Measurements from ENCODE around the gene PLK2. TPM values are rescaled to one million over a fixed set of nuclear protein-coding genes. Genes with fewer than 3 reads are reported as not detected.

PLK2 gene
- polyA plus RNA-seq, 5 donors: 202 to 317 (median 288) TPM

GRCh38 chr5:58452566-58453258 is 7.2 kb downstream of the PLK2 start:
- no peak for DNase-seq

GRCh38 chr5:58451732-58452565 is 7.9 kb downstream of the PLK2 start:
- no peak for DNase-seq

GRCh38 chr5:58450811-58451629 is 8.9 kb downstream of the PLK2 start:
- DNase-seq: no peak

GRCh38 chr5:58450018-58450417 is 9.9 kb downstream of the PLK2 start:
- DNase-seq: no peak

- DNase-seq: no peak
Measured at GRCh38 chr5:58447226-58447625, 12.7 kb downstream of the PLK2 start.

GRCh38 chr5:58446024-58446423 is 13.9 kb downstream of the PLK2 start:
- no peak for DNase-seq

- DNase-seq: no peak
Measured at GRCh38 chr5:58444805-58445204, 15.1 kb downstream of the PLK2 start.

- DNase-seq: no peak
Measured at GRCh38 chr5:58440901-58441460, 18.9 kb downstream of the PLK2 start.

- DNase-seq: no peak
Measured at GRCh38 chr5:58439094-58439644, 20.7 kb downstream of the PLK2 start.

GRCh38 chr5:58437661-58438060 is 22.2 kb downstream of the PLK2 start:
- no peak for DNase-seq

GRCh38 chr5:58431832-58432231 is 28.1 kb downstream of the PLK2 start:
- DNase-seq: no peak

- no peak for DNase-seq
Measured at GRCh38 chr5:58412932-58413331, 47.0 kb downstream of the PLK2 start.

- DNase-seq: no peak
Measured at GRCh38 chr5:58412081-58412480, 47.8 kb downstream of the PLK2 start.

- no peak for DNase-seq
Measured at GRCh38 chr5:58411372-58411771, 48.5 kb downstream of the PLK2 start.

GRCh38 chr5:58410441-58410840 is 49.4 kb downstream of the PLK2 start:
- DNase-seq: peak; percentile 28 to 39

GRCh38 chr5:58407042-58407719 is 52.7 kb downstream of the PLK2 start:
- no peak for DNase-seq

- DNase-seq: no peak
Measured at GRCh38 chr5:58406394-58406793, 53.5 kb downstream of the PLK2 start.

- no peak for DNase-seq
Measured at GRCh38 chr5:58405175-58405574, 54.7 kb downstream of the PLK2 start.

- no peak for DNase-seq
Measured at GRCh38 chr5:58404734-58405133, 55.2 kb downstream of the PLK2 start.

All from right lung (tissue), 5 donors.